Hepatocyte (in vitro differentiated cells): ENCODE measurements around the gene QPRT. TPM values are rescaled to one million over a fixed set of nuclear protein-coding genes. Genes with fewer than 3 reads are reported as not detected.

Experiments
- DNase-seq: peaks from one replicate; pipeline ENCODE4 v3.0.0-alpha.2; 2016; ENCODE audit warnings: low spot score
- H2AFZ ChIP-seq: fragments of 200-600 bp; sonication (generic); 2 replicates; pipeline ENCODE4 v1.6.0; 2016; ENCODE audit warnings: antibody characterized with exemption, mild to moderate bottlenecking
- H3K27ac ChIP-seq: fragments of 200-600 bp; sonication (generic); 2 replicates; pipeline ENCODE4 v1.5.1; 2016; ENCODE audit warnings: mild to moderate bottlenecking
- H3K27me3 ChIP-seq: fragments of 200-600 bp; sonication (generic); 2 replicates; pipeline ENCODE4 v1.6.1; 2016
- H3K36me3 ChIP-seq: fragments of 200-600 bp; sonication (generic); replicated peaks from 2 replicates; pipeline ENCODE4 v1.5.1; 2016; ENCODE audit warnings: low read depth; ENCODE audit not compliant: insufficient read depth
- H3K4me1 ChIP-seq: fragments of 200-600 bp; sonication (generic); 2 replicates; pipeline ENCODE4 v1.5.1; 2016; ENCODE audit warnings: mild to moderate bottlenecking, moderate library complexity; ENCODE audit not compliant: insufficient read depth
- H3K4me2 ChIP-seq: fragments of 200-600 bp; sonication (generic); 2 replicates; pipeline ENCODE4 v1.6.0; 2016
- H3K4me3 ChIP-seq: fragments of 200-600 bp; sonication (generic); 2 replicates; pipeline ENCODE4 v1.5.1; 2016; ENCODE audit warnings: mild to moderate bottlenecking
- H3K79me2 ChIP-seq: fragments of 200-600 bp; sonication (generic); 2 replicates; pipeline ENCODE4 v1.6.0; 2017; ENCODE audit warnings: mild to moderate bottlenecking
- H3K9me2 ChIP-seq: fragments of 200-600 bp; sonication (generic); replicated peaks from 2 replicates; pipeline ENCODE4 v1.6.0; 2017; ENCODE audit warnings: mild to moderate bottlenecking; ENCODE audit not compliant: insufficient read depth
- H3K9me3 ChIP-seq: fragments of 200-600 bp; sonication (generic); 2 replicates; pipeline ENCODE4 v1.5.1; 2016; ENCODE audit warnings: low read depth, mild to moderate bottlenecking
- H4K20me1 ChIP-seq: fragments of 200-600 bp; sonication (generic); 2 replicates; pipeline ENCODE4 v1.6.0; 2016; ENCODE audit warnings: mild to moderate bottlenecking; ENCODE audit not compliant: insufficient read depth, poor library complexity, severe bottlenecking
- EZH2 ChIP-seq: fragments of 200-600 bp; sonication (generic); IDR thresholded peaks from 2 replicates; pipeline ENCODE4 v1.6.1; 2016; ENCODE audit warnings: antibody characterized with exemption, mild to moderate bottlenecking, borderline replicate concordance
- EZH2phosphoT487 ChIP-seq: fragments of 200-600 bp; sonication (generic); IDR thresholded peaks from one replicate; pipeline ENCODE4 v1.6.1; 2018; ENCODE audit warnings: antibody characterized with exemption, mild to moderate bottlenecking, low read depth, moderate library complexity; ENCODE audit not compliant: unreplicated experiment, severe bottlenecking
- WGBS: methylation state at CpG from one replicate; pipeline ENCODE4 v1.1.6; 2016; ENCODE audit warnings: low lambda C conversion rate; ENCODE audit errors: missing lambda C conversion rate; 5-methylcytosine and 5-hydroxymethylcytosine counted together
- polyA plus RNA-seq: library from polyadenylated mRNA; unstranded; fragments of >200 nt; fragmentation: Nextera tagmentation; extraction: Ambion mirVana; gene quantifications from 2 replicates; pipeline ENCODE4 v1.2.1, GENCODE V29; 2016
- total RNA-seq: library from RNA; depleted of rRNA; stranded (reverse); fragments of >200 nt; gene quantifications from 2 replicates; pipeline ENCODE4 v1.2.3, GENCODE V29; 2014
- TF ChIP-seq, protein P1 (sequence below): fragments of 200-600 bp; sonication (generic); IDR thresholded peaks from 2 replicates; pipeline ENCODE4 v1.5.1; 2016; ENCODE audit warnings: antibody characterized with exemption, mild to moderate bottlenecking; ENCODE audit not compliant: poor library complexity

Gene QPRT
- total and polyA plus RNA-seq, 2 experiments from 2014 or later: 217 to 340 TPM

DNA sequence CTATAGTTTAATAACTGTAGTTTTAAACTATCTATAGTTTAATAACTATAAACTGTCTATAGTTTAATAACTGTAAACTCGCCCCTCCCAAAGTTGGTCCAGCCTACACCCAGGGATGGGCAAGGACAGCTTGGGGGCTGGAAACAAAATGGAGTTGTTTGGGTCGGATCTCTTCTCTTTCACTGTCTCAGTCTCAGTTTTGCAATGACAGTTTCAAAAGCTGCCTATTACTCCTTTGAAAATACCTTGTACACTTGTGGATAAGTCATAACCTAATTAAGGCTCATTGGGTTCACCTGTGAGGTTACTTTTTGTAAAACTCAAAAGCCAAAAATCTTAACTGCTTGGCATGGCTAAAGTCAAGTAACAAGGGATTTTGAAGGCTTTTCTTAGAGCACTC lies 35.4 kb downstream of the QPRT start:
- Histone ChIP-seq H3K9me2 (no peaks in the 10 kb centered on the region), H3K36me3 (no peaks in the 10 kb centered on the region), H3K4me1 (no peaks in the 10 kb centered on the region), H3K27ac (no peak overlapping the region), H3K4me3 (no peak overlapping the region), H3K9me3 (no peaks in the 10 kb centered on the region), H3K4me2 (no peak overlapping the region), H2AFZ (no peak overlapping the region), H3K79me2 (no peaks in the 10 kb centered on the region), H3K27me3 (no peaks in the 10 kb centered on the region), H4K20me1 (no peaks in the 10 kb centered on the region)
- DNase-seq: no peak
- TF ChIP-seq EZH2phosphoT487 (no peak), EZH2 (no peak)
- TF ChIP-seq, protein P1, sequence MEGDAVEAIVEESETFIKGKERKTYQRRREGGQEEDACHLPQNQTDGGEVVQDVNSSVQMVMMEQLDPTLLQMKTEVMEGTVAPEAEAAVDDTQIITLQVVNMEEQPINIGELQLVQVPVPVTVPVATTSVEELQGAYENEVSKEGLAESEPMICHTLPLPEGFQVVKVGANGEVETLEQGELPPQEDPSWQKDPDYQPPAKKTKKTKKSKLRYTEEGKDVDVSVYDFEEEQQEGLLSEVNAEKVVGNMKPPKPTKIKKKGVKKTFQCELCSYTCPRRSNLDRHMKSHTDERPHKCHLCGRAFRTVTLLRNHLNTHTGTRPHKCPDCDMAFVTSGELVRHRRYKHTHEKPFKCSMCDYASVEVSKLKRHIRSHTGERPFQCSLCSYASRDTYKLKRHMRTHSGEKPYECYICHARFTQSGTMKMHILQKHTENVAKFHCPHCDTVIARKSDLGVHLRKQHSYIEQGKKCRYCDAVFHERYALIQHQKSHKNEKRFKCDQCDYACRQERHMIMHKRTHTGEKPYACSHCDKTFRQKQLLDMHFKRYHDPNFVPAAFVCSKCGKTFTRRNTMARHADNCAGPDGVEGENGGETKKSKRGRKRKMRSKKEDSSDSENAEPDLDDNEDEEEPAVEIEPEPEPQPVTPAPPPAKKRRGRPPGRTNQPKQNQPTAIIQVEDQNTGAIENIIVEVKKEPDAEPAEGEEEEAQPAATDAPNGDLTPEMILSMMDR: no peak
- 86% methylated on average over 2 of the region's 2 CpGs for WGBS

DNA sequence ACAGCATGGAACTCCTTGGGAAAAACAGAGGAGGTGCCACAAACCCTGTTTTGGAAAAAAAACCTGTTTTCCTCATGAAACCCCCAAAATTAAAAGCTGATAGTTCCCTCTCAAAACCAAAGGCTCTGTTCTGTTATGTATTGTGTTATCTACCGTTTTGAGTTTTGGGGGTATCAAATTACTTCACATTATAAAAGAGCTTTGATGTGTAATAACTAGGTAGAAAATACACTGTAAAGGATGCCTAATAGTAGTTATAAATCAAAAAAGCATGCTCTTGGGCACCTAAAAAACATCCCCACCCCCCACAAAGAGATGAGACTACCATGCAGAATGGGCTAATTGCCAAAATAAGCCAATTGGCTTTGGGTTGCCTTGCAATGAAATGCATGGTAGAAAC lies 36.0 kb downstream of the QPRT start:
- H3K27ac ChIP-seq: no peak overlapping the region
- H3K36me3 ChIP-seq: no peaks in the 10 kb centered on the region
- H3K4me1 ChIP-seq: no peaks in the 10 kb centered on the region
- H3K4me2 ChIP-seq: no peak overlapping the region
- DNase-seq: no peak
- no peaks in the 10 kb centered on the region for H3K79me2 ChIP-seq
- no peaks in the 10 kb centered on the region for H3K9me2 ChIP-seq
- TF ChIP-seq, protein P1: no peak
- no peak for TF ChIP-seq EZH2
- no peak for TF ChIP-seq EZH2phosphoT487
- H4K20me1 ChIP-seq: no peaks in the 10 kb centered on the region
- H3K9me3 ChIP-seq: no peaks in the 10 kb centered on the region
- WGBS: 46% methylated on average over 1 of the region's 1 CpG
- no peak overlapping the region for H2AFZ ChIP-seq
- H3K4me3 ChIP-seq: no peak overlapping the region
- H3K27me3 ChIP-seq: no peaks in the 10 kb centered on the region

DNA sequence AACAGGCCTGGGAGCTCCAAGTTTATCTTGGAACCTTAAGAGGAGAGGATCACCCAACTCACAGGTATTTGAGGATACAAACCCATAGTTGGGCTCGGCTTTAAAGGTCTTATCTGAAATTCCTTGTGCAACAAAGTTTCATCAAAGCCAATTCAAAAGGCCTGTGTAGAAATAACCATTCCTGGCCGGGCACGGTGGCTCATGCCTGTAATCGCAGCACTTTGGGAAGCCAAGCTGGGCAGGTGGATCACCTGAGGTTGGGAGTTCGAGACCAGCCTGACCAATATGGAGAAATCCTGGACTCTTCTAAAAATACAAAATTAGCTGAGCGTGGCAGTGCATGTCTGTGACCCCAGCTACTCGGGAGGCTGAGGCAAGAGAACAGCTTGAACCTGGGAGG lies 38.1 kb downstream of the QPRT start:
- H3K27me3 ChIP-seq: no peaks in the 10 kb centered on the region
- no peaks in the 10 kb centered on the region for H3K36me3 ChIP-seq
- H4K20me1 ChIP-seq: no peaks in the 10 kb centered on the region
- no peaks in the 10 kb centered on the region for H3K4me1 ChIP-seq
- H3K9me2 ChIP-seq: no peaks in the 10 kb centered on the region
- no peak overlapping the region for H3K27ac ChIP-seq
- TF ChIP-seq EZH2phosphoT487 (no peak), EZH2 (no peak)
- TF ChIP-seq, protein P1: no peak
- H3K4me2 ChIP-seq: no peak overlapping the region
- H3K9me3 ChIP-seq: no peaks in the 10 kb centered on the region
- no peak overlapping the region for H2AFZ ChIP-seq
- H3K79me2 ChIP-seq: no peaks in the 10 kb centered on the region
- no peak overlapping the region for H3K4me3 ChIP-seq
- 95% methylated on average over 7 of the region's 7 CpGs for WGBS
- DNase-seq: no peak

DNA sequence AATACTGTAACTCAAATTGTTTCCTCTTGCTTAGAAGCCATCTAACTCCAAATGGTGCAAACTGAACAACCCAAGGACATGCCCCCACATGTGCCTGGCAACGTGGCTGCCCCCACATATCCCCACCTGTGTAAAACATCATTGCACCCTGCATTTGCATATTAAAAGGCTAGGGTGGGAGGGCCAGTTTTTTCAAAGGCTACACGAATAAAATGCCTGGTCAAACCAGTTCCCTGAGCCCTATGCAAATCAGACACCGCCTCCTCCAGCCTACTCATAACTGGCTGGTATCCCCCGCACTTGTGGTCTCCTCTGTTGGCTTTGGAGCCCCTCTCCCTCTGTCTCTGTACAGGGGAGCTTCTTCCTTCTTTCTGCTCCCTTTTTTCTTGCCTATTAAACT lies 40.1 kb downstream of the QPRT start:
- no peak for TF ChIP-seq EZH2phosphoT487
- TF ChIP-seq, protein P1: no peak
- TF ChIP-seq EZH2: no peak
- H4K20me1 ChIP-seq: no peaks in the 10 kb centered on the region
- H3K36me3 ChIP-seq: no peaks in the 10 kb centered on the region
- no peak overlapping the region for H3K4me3 ChIP-seq
- DNase-seq: no peak
- no peaks in the 10 kb centered on the region for H3K27me3 ChIP-seq
- 48% methylated on average over 4 of the region's 4 CpGs for WGBS
- H3K4me2 ChIP-seq: no peak overlapping the region
- H2AFZ ChIP-seq: no peak overlapping the region
- H3K79me2 ChIP-seq: no peaks in the 10 kb centered on the region
- H3K4me1 ChIP-seq: no peaks in the 10 kb centered on the region
- no peaks in the 10 kb centered on the region for H3K9me2 ChIP-seq
- no peak overlapping the region for H3K27ac ChIP-seq
- H3K9me3 ChIP-seq: no peaks in the 10 kb centered on the region
